ENCODE data around the gene NPFF.
A peak's percentile ranks its signal among the peaks of the same experiment; 100 is the strongest.
"Not testable (repeated sequence)": the region's sequence is repeated elsewhere in the genome, so short reads cannot be mapped to it uniquely, and the experiment has no call there.

NPFF gene

GRCh38 chr12:53495903-53496751 lies 11.2 kb downstream of the NPFF start:
- no peak for DNase-seq (ENCODE audit: low read depth in 2 of 2)

- no peak for DNase-seq (ENCODE audit: low read depth in 2 of 2)
Measured at GRCh38 chr12:53493610-53494391, 13.5 kb downstream of the NPFF start.

- peak; percentile 80 for DNase-seq (ENCODE audit: low read depth in 2 of 2)
Measured at GRCh38 chr12:53492830-53493609, 14.3 kb downstream of the NPFF start.

- DNase-seq (ENCODE audit: low read depth in 2 of 2): no peak
Measured at GRCh38 chr12:53492188-53492587, 15.1 kb downstream of the NPFF start.

GRCh38 chr12:53489242-53489864 lies 17.9 kb downstream of the NPFF start:
- no peak for DNase-seq (ENCODE audit: low read depth in 2 of 2)

- DNase-seq (ENCODE audit: low read depth in 2 of 2): no peak
Measured at GRCh38 chr12:53486736-53487487, 20.4 kb downstream of the NPFF start.

GRCh38 chr12:53485955-53486735 lies 21.1 kb downstream of the NPFF start:
- no peak for DNase-seq (ENCODE audit: low read depth in 2 of 2)

GRCh38 chr12:53484686-53485575 lies 22.4 kb downstream of the NPFF start:
- no peak for DNase-seq (ENCODE audit: low read depth in 2 of 2)

GRCh38 chr12:53483979-53484377 lies 23.3 kb downstream of the NPFF start:
- no peak for DNase-seq (ENCODE audit: low read depth in 2 of 2)

- DNase-seq (ENCODE audit: low read depth in 2 of 2): no peak
Measured at GRCh38 chr12:53483225-53483978, 23.9 kb downstream of the NPFF start.

- no peak for DNase-seq (ENCODE audit: low read depth in 2 of 2)
Measured at GRCh38 chr12:53482626-53483168, 24.6 kb downstream of the NPFF start.

- no peak for DNase-seq (ENCODE audit: low read depth in 2 of 2)
Measured at GRCh38 chr12:53481939-53482586, 25.2 kb downstream of the NPFF start.

- not testable (repeated sequence) for DNase-seq (ENCODE audit: low read depth in 2 of 2)
Measured at GRCh38 chr12:53481458-53481857, 25.8 kb downstream of the NPFF start.

- DNase-seq (ENCODE audit: low read depth in 2 of 2): no peak
Measured at GRCh38 chr12:53480491-53481442, 26.5 kb downstream of the NPFF start.

- no peak for DNase-seq (ENCODE audit: low read depth in 2 of 2)
Measured at GRCh38 chr12:53479331-53479730, 28.0 kb downstream of the NPFF start.

- no peak for DNase-seq (ENCODE audit: low read depth in 2 of 2)
Measured at GRCh38 chr12:53478865-53479264, 28.4 kb downstream of the NPFF start.

Data from stimulated activated CD8-positive, alpha-beta memory T cell treated with anti-CD3 and anti-CD28 coated beads, Interleukin-15, amount 100 ng/mL, for 48 hours (primary cell).